CD4-positive, alpha-beta T cell treated with Interleukin-6 for 4 hours (primary cell): Measurements from ENCODE around the gene NUP210L.
"Not testable (repeated sequence)": the region's sequence is repeated elsewhere in the genome, so short reads cannot be mapped to it uniquely, and the experiment has no call there.

Source experiments
- DNase-seq: peaks from one replicate; pipeline ENCODE4 v3.0.0-alpha.2; 2020; ENCODE audit warnings: mixed read lengths

The NUP210L gene

DNA sequence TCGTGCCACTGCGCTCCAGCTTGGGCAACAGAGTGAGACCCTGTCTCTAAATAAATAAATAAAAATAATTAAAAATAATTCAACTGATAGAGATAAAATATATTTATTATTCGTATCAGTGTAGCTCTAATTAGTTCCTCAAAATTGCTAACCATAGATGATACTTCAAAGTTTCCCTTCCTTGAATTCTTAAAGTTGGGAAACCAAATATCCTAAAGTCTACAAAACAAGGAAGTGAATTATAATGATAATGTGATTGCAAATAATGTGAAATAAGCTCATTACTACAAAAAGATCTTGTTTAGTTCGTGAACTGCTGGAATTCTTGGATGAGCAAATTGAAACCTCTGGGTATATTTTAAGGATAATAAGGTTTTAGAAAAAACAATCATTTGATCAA lies 60.5 kb downstream of the NUP210L start:
- DNase-seq = no peak

DNA sequence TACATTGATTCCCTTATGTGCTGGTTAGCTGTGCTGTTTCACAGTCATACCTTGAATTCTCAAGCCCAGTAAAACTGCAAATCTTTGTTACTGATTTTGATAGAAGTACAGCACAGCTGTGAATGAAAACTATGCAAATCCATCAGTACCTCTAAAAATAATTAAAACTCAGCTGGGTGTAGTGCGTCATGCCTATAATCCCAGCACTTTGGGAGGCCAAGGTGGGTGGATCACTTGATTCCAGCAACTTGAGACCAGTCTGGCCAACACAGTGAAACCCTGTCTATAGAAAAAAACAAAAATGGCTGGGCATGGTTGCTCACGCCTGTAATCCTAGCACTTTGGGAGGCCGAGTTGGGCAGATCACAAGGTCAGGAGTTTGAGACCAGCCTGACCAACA lies 61.2 kb downstream of the NUP210L start:
- DNase-seq = no peak

DNA sequence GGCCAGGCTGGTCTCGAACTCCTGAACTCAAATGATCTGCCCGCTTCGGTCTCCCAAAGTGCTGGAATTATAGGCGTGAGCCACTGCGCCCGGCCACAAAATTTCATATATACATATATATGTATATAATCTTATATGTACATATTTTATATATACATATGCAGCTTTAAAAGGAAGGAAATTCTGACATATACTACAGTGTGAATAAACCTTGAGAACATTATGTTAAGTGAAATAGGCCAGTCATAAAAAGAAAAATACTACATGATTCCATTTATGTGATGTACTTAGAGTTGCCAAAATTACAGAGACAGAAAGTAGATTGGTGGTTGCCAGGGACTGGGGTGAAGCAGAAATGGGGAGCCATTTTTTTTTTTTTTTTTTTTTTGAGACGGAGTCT lies 63.2 kb downstream of the NUP210L start:
- DNase-seq = no peak

DNA sequence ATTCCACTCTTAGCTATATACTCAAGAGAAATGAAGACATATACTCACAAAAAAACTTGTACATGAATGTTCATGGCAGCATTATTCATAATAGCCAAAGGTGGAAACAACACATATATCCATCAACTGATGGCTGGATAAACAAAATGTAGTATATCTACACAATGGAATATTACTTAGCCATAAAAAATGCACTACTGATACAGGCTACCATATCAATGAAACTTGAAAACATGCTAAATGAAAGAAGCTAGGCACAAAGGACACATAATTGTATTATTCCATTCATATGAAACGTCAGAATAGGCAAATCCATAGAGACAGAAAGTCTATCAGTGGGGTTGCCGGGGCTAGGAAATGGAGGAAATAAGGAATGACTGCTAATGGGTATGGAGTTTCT lies 67.3 kb downstream of the NUP210L start:
- DNase-seq = no peak

DNA sequence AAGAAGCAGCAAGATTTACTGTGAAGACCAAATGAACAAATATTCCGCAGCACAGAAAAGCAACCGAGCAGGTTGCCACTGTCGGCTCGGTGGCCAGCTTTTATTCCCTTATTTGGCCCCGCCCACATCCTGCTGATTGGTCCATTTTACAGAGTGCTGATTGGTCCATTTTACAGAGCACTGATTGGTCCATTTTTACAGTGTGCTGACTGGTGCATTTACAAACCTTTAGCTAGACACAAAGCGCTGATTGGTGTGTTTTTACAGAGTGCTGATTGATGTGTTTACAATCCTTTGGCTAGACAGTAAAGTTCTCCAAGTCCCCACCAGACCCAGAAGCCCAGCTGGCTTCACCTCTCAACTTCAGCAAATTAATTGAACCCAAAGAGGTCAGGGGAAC lies 71.8 kb downstream of the NUP210L start:
- DNase-seq = not testable (repeated sequence)

DNA sequence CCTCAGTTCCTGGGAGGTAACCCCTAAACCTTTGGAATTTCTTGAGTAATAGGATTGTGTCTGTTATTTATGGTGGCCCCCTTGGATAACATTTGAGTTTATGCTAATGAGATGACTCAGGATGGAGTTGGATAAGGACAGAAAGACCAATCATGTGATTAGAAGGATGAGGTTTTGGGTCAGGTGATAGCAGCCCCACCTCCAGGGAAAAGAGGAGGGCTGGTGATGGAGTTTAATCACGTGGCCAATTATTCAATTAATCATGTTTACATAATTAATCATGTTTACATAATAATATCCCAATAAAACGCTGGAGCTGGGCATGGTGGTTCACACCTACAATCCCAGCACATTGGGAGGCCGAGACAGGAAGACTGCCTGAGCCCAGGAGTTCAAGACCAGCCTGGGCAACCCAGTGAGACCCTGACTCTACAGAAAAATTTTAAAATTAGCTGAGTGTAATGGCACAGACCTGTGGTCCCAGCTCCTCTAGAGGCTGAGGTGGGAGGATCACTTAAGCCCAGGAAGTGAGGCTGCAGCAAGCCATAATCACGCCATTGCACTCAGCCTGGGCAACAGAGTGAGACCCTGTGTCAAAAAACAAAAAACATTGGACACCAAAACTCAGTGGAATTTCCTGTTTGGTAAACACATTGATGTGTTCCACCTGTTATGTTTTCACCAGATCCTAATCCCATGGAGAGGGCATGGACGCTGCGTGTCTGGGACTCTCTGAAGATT lies 73.3 kb downstream of the NUP210L start:
- no peak for DNase-seq

DNA sequence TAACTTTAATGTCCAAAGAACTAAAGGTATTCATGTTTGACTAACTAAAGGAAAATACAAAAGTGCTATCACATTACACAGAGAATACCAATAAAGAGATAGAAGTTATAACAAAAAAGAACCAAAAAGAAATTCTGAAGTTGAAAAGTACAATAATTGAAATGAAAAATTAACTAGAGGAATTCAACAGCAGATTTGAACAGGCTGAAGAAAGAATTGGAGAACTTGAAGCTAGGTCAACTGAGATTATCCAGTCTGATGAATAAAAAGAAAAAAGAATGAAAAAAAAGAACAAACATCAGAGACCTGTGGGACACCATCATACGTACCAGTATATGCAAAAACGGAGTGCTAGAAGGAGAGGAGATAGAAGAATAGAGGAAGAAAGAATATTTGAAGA lies 78.5 kb downstream of the NUP210L start:
- DNase-seq = no peak

DNA sequence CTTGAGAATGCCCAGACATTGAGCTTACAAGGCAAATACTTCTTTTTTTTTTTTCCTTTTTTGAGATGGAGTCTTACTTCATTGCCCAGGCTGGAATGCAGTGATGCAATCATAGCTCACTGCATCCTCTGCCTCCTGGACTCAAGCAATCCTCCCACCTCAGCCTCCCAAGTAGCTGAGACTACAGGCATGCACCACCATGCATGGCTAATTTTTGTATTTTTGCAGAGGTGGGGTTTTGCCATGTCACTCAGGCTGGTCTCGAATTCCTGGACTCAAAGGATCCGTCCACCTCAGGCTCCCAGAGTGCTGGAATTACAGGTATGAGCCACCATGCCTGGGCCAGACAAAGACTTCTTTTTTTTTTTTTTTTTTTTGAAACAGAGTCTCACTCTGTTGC lies 79.1 kb downstream of the NUP210L start:
- DNase-seq = no peak

DNA sequence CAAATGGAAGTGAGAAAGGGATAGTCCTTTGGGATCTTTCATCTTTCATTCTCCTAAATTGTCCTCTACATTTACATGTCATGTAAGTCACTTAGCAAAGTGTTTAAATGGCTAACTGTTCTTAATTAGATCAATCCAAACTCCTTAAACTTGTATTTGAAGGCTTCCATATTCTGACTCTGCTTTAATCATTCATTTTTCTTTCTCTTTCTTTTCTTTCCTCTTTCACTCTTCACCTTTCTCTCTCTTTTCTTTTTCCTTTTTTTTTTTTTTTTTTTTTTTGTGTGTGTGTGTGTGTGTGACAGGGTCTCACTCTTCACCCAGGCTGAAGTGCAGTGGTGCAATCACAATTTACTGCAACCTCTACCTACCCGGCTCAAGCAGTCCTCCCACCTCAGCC lies 92.6 kb downstream of the NUP210L start:
- DNase-seq = no peak

DNA sequence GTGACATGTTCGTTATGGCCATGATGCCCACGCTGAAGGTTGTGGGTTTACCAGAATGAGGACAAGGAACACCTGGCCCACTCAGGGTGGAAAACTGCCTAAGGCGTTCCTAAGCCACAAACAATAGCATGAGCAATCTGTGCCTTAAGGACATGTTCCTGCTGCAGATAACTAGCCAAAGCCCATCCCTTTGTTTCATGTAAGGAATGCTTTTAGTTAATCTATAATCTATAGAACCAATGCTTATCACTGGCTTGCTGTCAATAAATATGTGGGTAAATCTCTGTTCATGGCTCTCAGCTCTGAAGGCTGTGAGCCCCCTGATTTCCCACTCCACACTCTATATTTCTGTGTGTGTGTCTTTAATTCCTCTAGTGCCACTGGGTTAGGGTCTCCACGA lies 107.4 kb downstream of the NUP210L start:
- not testable (repeated sequence) for DNase-seq

DNA sequence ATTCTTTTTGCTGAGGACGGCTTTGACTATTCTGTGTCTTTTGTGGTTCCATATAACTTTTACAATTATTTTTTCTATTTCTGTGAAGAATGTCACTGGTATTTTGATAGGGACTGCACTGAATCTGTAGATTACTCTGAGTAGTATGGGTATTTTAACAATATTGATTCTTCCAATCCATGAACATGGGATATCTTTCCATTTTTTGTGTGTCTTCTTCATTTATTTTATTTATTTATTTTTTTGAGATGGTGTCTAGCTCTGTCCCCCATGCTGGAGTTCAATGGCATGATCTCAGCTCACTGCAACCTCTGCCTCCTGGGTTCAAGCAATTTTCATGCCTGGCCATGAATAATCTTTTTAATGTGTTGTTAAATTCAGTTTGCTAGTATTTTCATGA lies 121.2 kb downstream of the NUP210L start:
- DNase-seq = not testable (repeated sequence)

DNA sequence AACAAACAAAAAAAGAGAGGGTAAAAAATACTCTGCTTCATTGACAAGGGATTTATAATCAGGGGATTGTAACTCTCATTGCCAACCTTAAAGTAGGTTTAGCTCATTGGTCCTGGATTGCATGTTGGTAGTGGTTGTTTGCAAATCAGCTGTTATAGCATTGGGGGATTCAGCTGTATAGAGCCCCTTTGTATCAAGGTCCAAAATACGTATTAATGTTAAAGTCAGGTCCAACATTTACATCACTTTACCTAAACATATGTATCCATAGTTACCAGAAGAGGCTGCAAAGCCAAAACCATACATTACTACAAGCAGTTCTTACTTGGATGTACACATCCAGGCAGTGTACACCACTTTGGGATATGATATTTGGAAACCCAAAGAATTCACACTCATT lies 134.9 kb downstream of the NUP210L start:
- no peak for DNase-seq

DNA sequence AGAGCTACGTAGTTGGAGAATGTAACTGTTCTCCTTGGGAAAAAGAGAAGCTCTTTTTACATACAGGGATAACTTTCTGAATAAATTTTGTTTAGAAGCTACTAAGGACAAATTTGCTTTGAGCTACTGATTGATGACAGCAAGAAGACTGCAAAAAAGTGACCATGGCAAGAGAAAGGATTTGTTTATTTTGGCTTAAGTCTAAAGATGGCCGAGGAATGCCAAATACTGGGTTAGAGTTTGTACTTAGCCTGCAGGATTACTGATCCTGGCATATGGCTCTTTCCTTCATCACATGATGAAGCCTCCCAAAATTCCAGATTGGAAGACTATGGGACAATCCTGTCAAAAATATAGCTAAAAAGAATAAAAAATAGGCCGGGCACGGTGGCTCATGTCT lies 135.6 kb downstream of the NUP210L start:
- DNase-seq = no peak

DNA sequence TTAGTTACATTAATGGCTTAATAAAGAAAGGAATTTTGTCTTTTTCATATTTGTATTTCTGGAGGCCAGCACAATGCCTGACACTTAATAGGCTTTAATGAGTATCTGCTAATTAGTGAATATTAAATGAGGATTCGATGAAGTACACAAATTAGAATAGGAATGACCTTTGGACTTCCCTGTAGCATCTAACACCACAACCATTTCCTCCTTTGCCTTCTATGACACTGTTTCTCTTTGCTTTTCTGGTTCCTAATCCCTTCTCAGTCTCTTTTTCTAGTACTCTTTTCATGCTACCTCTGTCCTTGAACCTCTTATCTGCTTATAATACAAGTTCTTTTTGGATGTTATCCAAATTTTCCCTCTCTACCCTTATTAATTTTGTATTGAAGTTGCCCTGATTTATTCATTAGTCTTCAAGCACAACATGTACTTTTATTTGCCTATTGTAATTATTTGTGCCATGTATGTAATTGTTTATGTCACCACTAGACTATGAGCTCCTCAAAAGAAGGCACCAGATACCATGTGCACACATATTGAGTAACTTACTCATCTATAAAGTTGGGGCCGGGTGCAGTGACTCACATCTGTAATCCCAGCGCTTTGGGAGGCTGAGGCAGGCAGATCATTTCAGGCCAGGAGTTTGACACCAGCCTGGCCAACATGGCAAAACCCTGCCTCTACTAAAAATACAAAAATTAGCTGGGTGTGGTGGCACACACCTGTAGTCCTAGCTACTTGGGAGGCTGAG lies 140.5 kb downstream of the NUP210L start:
- DNase-seq = no peak

DNA sequence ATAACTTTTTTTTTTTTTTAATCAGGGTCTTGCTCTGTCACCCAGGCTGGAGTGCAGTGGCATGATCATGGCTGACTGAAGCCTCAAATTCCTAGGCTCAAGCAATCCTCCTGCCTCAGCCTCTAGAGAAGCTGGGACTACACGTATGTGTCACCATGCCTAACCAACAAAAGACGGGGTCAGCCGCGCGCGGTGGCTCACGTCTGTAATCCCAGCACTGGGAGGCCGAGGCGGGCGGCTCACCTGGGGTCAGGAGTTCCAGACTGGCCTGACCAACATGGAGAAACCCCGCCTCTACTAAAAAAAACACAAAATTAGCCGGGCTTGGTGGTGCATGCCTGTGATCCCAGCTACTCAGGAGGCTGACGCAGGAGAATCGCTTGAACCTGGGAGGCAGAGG lies 142.3 kb downstream of the NUP210L start:
- DNase-seq = not testable (repeated sequence)

DNA sequence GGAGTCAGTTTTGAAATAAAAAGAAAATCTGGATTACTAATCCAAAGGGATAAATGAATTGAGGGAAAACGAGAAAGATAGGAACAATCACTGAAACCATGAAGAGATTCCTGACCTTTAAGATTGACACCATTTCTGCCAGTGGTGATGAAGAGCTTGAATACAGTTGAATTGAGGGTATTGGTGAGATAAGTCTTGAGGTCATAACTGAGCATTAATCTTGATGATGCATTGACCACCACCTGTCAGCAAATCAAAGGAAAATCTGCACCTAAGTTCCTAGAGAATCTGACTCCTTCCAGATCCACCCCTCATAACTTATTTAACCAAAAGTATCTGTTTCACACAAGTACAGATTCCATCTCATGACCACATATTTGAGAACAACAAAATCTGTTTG lies 142.7 kb downstream of the NUP210L start:
- no peak for DNase-seq

DNA sequence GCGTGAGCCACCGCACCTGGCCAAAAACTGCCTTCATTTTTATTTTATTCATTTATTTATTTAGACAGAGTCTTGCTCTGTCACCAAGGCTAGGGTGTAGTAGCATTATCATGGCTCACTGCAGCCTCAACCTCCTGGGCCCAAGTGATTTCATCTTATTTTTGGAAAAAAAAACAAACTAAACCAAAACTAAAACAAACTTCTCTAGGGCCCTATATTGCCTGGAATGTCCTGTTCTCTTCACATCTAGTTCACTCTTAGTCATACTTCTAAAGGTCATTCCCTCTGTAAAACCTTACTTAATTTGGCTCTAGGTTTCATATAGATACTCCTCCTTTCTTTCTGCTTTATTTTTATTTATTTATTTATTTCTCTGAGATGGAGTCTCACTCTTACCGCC lies 148.7 kb downstream of the NUP210L start:
- DNase-seq = no peak

DNA sequence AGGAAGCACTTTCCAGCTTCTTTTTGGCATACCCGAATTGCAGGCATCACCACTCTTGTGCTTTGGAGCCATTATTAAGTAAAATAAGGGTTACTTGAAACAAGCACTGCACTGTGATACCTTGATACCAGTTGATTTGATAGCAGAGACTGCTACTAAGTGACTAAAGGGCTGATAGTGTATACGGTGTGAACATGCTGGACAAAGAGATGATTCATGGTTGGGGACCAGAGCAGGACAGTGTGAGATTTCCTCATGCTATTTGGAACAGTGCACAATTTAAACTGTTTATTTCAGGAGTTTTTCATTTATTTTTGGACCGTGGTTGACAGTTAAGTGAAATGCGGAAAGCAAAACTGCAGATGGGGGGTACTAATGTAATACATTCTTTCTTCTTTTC lies 154.5 kb downstream of the NUP210L start:
- no peak for DNase-seq

DNA sequence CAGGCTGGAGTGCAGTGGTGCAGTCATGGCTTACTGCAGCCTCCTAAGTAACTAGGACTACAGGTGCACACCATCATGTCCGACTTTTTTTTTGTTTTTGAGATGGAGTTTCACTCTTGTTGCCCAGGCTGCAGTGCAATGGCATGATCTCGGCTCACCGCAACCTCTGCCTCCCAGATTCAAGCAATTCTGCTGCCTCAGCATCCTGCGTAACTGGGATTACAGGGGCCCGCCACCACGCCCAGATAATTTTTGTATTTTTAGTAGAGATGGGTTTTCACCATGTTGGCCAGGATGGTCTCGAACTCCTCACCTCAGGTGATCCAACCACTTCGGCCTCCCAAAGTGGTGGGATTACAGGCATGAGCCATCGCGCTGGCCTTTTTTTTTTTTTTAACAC lies 158.0 kb downstream of the NUP210L start:
- not testable (repeated sequence) for DNase-seq

DNA sequence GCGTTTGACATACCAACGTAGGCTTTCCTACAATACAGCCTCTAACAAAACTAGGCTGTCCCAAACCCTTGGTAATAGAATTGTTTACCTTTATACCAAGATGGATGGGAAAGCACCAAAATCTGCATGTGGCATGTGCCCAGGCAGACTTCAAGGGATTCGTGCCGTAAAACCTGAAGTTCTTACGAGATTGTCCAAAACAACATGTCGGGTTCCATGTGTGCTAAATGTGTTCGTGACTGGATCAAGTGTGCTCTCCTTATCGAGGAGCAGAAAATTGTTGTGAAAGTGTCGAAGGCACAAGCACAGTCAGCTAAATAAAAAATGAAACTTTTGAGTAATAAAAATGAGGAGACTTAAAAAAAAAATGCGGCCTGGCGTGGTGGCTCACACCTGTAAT lies 159.2 kb downstream of the NUP210L start:
- DNase-seq = no peak

DNA sequence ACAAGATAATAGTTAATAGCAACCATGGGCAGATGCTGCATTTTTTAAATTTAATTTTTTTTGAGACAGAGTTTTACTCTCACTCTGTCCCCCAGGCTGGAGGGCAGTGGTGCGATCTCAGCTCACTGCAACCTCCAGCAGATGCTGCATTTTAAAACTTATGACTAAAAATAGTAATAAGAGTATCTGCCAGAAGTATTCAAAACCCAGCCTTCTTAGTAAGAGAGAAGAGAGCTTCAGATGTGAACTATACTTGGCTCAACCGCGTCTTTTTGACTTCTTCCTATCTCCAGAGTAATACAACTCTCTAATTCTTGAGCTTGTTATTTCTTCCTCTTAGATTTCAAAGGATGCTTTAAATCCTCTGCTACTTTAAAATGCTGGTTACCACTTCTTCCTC lies 159.7 kb downstream of the NUP210L start:
- DNase-seq = no peak

DNA sequence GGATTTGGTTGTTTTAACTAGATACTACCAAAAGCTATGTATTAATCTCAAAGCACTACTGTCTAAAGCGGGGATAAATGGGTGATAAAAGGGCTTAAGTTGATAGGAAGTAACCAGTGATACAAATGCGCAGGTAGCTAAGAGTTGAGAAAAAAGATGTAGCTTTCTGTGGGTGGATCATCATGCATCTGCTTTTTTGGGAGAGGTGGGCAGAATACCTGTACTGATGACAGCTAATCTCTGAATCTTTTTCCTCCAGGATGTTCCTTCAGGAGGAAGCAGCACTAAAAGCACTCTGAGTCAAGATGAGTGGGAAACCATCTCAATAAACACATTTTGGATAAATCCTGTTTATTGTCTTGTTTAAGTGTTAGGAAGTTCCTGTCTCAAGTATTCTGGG lies 163.1 kb downstream of the NUP210L start:
- DNase-seq = no peak

DNA sequence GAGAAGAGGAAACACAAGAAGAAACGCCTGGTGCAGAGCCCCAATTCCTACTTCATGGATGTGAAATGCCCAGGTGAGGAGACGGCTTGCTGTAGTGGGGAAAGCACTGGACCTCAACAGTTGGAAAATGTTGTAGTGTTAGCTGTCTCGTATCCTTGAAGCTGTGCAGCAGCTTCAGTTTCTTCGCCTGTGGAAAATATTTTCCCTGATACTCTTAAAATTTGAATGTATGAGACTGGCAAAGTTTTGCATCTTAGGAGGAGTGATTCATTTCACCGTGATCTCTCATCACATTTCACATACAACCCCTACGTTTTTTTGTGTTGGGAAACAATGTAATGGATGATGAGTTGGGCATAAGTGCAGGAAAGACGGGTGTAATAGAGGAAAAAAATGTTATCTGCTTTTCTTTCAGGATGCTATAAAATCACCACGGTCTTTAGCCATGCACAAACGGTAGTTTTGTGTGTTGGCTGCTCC lies 163.7 kb downstream of the NUP210L start:
- no peak for DNase-seq

DNA sequence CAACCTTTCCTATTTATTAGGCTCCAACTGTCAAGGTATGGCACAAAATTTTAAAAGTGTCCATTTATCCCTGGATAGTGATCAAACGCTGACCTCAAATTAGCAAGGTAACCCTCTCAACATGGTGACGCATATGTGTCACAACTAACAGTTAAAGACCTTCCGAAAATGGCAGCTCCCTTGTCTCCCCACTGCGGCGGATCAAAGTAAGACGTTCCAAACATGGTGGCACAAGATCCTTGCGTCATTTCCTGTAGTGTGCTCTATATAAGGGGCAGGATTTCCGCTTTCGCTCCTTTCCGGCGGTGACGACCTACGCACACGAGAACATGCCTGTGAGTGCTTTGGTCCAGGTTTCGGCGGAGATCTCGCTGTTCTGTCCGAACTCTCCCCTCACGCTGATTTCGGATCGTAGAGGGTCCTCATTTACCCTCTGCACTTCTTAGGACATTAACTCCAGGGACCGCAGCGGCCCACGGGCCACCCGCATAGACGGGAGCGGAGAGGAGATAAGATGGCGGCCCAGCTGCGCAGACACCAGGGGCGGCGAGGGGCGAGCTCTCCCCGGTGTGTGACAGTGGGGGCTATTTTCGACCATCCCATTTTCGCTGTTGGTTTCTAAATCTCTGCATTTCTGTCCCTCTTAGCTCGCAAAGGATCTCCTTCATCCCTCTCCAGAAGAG lies 164.3 kb downstream of the NUP210L start, which contains the start of gene RPS27:
TSS of gene RPS27 (plus strand) at position 295 of the 683 bp plus-strand sequence. CDS start at position 330, 35 bp downstream.
- DNase-seq = peak; percentile 90
